Neural progenitor cell (in vitro differentiated cells): Measurements from ENCODE around the gene ITFG1. TPM values are rescaled to one million over a fixed set of nuclear protein-coding genes. Genes with fewer than 3 reads are reported as not detected.

ENCODE experiments used
- DNase-seq: peaks from one replicate; pipeline ENCODE4 v3.0.0-alpha.2; 2016; ENCODE audit warnings: low spot score
- H2AFZ ChIP-seq: fragments of 200-600 bp; sonication (generic); replicated peaks from 2 replicates; pipeline ENCODE4 v1.6.1; 2016; ENCODE audit warnings: antibody characterized with exemption
- H3F3A ChIP-seq: fragments of 200-600 bp; sonication (generic); 2 replicates; pipeline ENCODE4 v1.6.1; 2016; ENCODE audit warnings: antibody characterized with exemption, low read depth
- H3K27ac ChIP-seq: fragments of 200-600 bp; sonication (generic); 2 replicates; pipeline ENCODE4 v1.5.1; 2016; ENCODE audit warnings: mild to moderate bottlenecking
- H3K27me3 ChIP-seq: fragments of 200-600 bp; sonication (generic); 2 replicates; pipeline ENCODE4 v1.6.1; 2016; ENCODE audit warnings: mild to moderate bottlenecking, moderate library complexity
- H3K36me3 ChIP-seq: fragments of 200-600 bp; sonication (generic); 2 replicates; pipeline ENCODE4 v1.5.1; 2016
- H3K4me1 ChIP-seq: fragments of 200-600 bp; sonication (generic); 2 replicates; pipeline ENCODE4 v1.6.1; 2016; ENCODE audit warnings: mixed run types
- H3K4me2 ChIP-seq: fragments of 200-600 bp; sonication (generic); 2 replicates; pipeline ENCODE4 v1.6.1; 2016
- H3K4me3 ChIP-seq: fragments of 200-600 bp; sonication (generic); 2 replicates; pipeline ENCODE4 v1.5.1; 2016
- H3K79me2 ChIP-seq: fragments of 200-600 bp; sonication (generic); 2 replicates; pipeline ENCODE4 v1.6.1; 2016; ENCODE audit warnings: low read depth
- H3K9ac ChIP-seq: fragments of 200-600 bp; sonication (generic); 2 replicates; pipeline ENCODE4 v1.6.1; 2016
- H3K9me3 ChIP-seq: fragments of 200-600 bp; sonication (generic); 2 replicates; pipeline ENCODE4 v1.5.1; 2016; ENCODE audit warnings: low read depth
- H4K20me1 ChIP-seq: fragments of 200-600 bp; sonication (generic); 2 replicates; pipeline ENCODE4 v1.6.1; 2016; ENCODE audit warnings: low read depth
- H3K27ac Mint-ChIP-seq: 3 replicates; pipeline ENCODE4 v1.8.0; 2021; ENCODE audit warnings: mixed read lengths
- H3K27me3 Mint-ChIP-seq: 2 replicates; pipeline ENCODE4 v1.8.0; 2022; ENCODE audit warnings: low read depth, mild to moderate bottlenecking, inconsistent platforms, moderate library complexity, mixed read lengths; ENCODE audit not compliant: insufficient read depth
- H3K36me3 Mint-ChIP-seq: 3 replicates; pipeline ENCODE4 v1.8.0; 2021; ENCODE audit warnings: mixed read lengths
- H3K4me1 Mint-ChIP-seq: 3 replicates; pipeline ENCODE4 v1.8.0; 2021; ENCODE audit warnings: mixed read lengths
- H3K4me3 Mint-ChIP-seq: 3 replicates; pipeline ENCODE4 v1.8.0; 2021; ENCODE audit warnings: mild to moderate bottlenecking, moderate library complexity, mixed read lengths
- H3K9me3 Mint-ChIP-seq: 3 replicates; pipeline ENCODE4 v1.8.0; 2020; ENCODE audit warnings: mixed read lengths
- EZH2 ChIP-seq: fragments of 200-600 bp; sonication (generic); IDR thresholded peaks from 2 replicates; pipeline ENCODE4 v1.6.1; 2017; ENCODE audit warnings: antibody characterized with exemption, mild to moderate bottlenecking, moderate library complexity
- EZH2phosphoT487 ChIP-seq: fragments of 200-600 bp; sonication (generic); IDR thresholded peaks from 2 replicates; pipeline ENCODE4 v1.6.1; 2017; ENCODE audit warnings: antibody characterized with exemption
- total RNA-seq: library from RNA; depleted of rRNA; stranded (reverse); fragments of >200 nt; gene quantifications from 2 replicates; pipeline ENCODE4 v1.2.3, GENCODE V29; 2015; ENCODE audit warnings: low replicate concordance
- TF ChIP-seq, protein P1 (sequence below): fragments of 200-600 bp; sonication (generic); IDR thresholded peaks from 2 replicates; pipeline ENCODE4 v1.5.1; 2017; ENCODE audit warnings: antibody characterized with exemption, mild to moderate bottlenecking

Gene ITFG1
- total RNA-seq, 1 donor from 2014 or later, result 61.8 TPM

GRCh38 chr16:47483616-47484015, 22.8 kb upstream of the ITFG1 start:
- Mint-ChIP-seq H3K9me3 (peaks cover 9% of the 10 kb centered on the region), H3K27ac (no peak overlapping the region), H3K4me1 (no peaks in the 10 kb centered on the region), H3K4me3 (no peak overlapping the region), H3K36me3 (peaks cover 8% of the 10 kb centered on the region), H3K27me3 (peaks cover 2% of the 10 kb centered on the region)
- Histone ChIP-seq H3K36me3 (peaks cover 3% of the 10 kb centered on the region), H3K79me2 (peaks cover 12% of the 10 kb centered on the region), H3F3A (no peaks in the 10 kb centered on the region), H3K27ac (no peak overlapping the region), H3K9me3 (peaks cover 4% of the 10 kb centered on the region), H3K4me3 (no peak overlapping the region), H3K4me1 (no peaks in the 10 kb centered on the region), H3K9ac (no peak overlapping the region), H3K27me3 (no peaks in the 10 kb centered on the region), H4K20me1 (no peaks in the 10 kb centered on the region), H3K4me2 (no peak overlapping the region), H2AFZ (no peak overlapping the region)
- no peak for TF ChIP-seq EZH2
- TF ChIP-seq, protein P1, sequence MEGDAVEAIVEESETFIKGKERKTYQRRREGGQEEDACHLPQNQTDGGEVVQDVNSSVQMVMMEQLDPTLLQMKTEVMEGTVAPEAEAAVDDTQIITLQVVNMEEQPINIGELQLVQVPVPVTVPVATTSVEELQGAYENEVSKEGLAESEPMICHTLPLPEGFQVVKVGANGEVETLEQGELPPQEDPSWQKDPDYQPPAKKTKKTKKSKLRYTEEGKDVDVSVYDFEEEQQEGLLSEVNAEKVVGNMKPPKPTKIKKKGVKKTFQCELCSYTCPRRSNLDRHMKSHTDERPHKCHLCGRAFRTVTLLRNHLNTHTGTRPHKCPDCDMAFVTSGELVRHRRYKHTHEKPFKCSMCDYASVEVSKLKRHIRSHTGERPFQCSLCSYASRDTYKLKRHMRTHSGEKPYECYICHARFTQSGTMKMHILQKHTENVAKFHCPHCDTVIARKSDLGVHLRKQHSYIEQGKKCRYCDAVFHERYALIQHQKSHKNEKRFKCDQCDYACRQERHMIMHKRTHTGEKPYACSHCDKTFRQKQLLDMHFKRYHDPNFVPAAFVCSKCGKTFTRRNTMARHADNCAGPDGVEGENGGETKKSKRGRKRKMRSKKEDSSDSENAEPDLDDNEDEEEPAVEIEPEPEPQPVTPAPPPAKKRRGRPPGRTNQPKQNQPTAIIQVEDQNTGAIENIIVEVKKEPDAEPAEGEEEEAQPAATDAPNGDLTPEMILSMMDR, result no peak
- no peak for TF ChIP-seq EZH2phosphoT487
- no peak for DNase-seq

DNA sequence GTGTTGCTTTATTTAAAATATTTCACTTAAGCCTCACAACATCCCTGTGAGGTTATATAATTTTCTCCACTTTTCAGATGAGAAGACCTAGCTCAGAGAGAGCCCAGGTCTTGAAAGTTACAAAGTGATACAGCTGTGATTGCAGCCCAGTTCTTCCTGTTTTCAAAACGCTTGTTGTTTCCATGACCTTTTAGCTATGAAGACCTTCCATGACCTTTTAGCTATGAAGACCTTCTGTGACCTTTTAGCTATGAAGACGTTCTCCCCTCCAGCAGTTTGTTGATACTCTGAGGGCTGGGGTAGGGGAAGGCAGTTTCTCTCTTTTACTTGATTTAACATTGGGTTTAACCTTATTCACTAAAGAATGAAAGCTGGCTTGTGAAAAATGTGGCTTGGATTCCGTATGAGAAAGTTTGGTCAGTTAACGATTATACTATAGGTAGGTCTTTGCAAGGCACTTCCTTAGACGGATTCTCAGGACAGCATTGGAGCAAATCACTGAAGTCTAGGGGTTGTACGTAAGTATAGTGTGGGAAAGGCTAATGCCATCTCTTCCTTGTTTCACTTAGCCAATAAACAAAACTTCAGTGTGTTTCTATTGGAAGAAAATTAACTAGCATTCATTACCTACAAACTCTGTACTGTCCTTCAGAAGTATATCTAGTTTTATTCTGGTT, 21.0 kb upstream of the ITFG1 start:
- peaks cover 2% of the 10 kb centered on the region for H3K27me3 Mint-ChIP-seq
- Histone ChIP-seq H3K9ac (no peak overlapping the region), H3F3A (no peaks in the 10 kb centered on the region), H2AFZ (no peak overlapping the region), H3K9me3 (no peaks in the 10 kb centered on the region), H3K36me3 (no peaks in the 10 kb centered on the region), H3K4me2 (no peak overlapping the region), H3K4me3 (no peak overlapping the region), H3K27me3 (no peaks in the 10 kb centered on the region), H3K27ac (no peak overlapping the region), H3K79me2 (peaks cover 9% of the 10 kb centered on the region), H3K4me1 (no peaks in the 10 kb centered on the region), H4K20me1 (peaks cover 3% of the 10 kb centered on the region)
- no peak for DNase-seq
- H3K4me1 Mint-ChIP-seq, result no peaks in the 10 kb centered on the region
- no peaks in the 10 kb centered on the region for H3K9me3 Mint-ChIP-seq
- H3K4me3 Mint-ChIP-seq, result no peak overlapping the region
- H3K27ac Mint-ChIP-seq, result no peak overlapping the region
- no peak for TF ChIP-seq EZH2
- TF ChIP-seq, protein P1, result no peak
- no peaks in the 10 kb centered on the region for H3K36me3 Mint-ChIP-seq

GRCh38 chr16:47480410-47480809, 19.5 kb upstream of the ITFG1 start:
- no peak overlapping the region for H3K4me2 ChIP-seq

More at GRCh38 chr16:47480410-47480809, 19.5 kb upstream of the ITFG1 start:
- no peak overlapping the region for H3K4me3 Mint-ChIP-seq
- TF ChIP-seq, protein P1, result no peak
- no peak for TF ChIP-seq EZH2
- no peak for TF ChIP-seq EZH2phosphoT487
- no peak for DNase-seq
- no peaks in the 10 kb centered on the region for H3K4me1 ChIP-seq
- H3K9me3 ChIP-seq, result no peaks in the 10 kb centered on the region
- peaks cover 2% of the 10 kb centered on the region for H3K27me3 Mint-ChIP-seq
- H4K20me1 ChIP-seq, result peaks cover 6% of the 10 kb centered on the region
- no peaks in the 10 kb centered on the region for H3K36me3 ChIP-seq
- no peaks in the 10 kb centered on the region for H3K9me3 Mint-ChIP-seq
- H3K4me3 ChIP-seq, result no peak overlapping the region
- no peak overlapping the region for H3K27ac Mint-ChIP-seq
- H3K9ac ChIP-seq, result no peak overlapping the region
- no peaks in the 10 kb centered on the region for H3K36me3 Mint-ChIP-seq
- H3F3A ChIP-seq, result no peaks in the 10 kb centered on the region
- H3K79me2 ChIP-seq, result peaks cover 9% of the 10 kb centered on the region
- H3K4me1 Mint-ChIP-seq, result no peaks in the 10 kb centered on the region
- no peak overlapping the region for H2AFZ ChIP-seq
- no peaks in the 10 kb centered on the region for H3K27me3 ChIP-seq
- no peak overlapping the region for H3K27ac ChIP-seq
